ENCODE measurements around the gene RIC1.

RIC1 gene

DNA sequence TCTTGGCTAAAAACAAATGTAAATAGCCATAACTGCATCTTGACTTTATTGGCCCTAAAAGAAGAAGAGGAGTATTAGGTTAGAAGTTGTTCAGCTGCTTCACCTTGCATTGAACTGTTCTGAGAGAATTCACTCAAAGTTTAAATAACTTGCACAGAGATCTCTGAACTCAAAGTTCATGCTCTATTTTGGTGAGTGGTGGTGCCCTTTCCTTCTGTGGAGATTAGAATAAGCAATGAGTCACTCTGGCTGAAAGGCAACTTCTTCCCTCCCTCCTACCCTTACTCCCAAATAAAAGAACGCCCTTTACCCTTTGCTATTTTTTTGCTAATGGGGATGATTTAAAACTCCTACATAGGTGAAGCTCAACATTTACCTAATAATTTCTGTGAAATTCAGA is 155.1 kb downstream of the RIC1 start:
- CTCF ChIA-PET = interaction anchor here (1.3 kb wide), 1 partner anchor 9 kb away, joined by 3 read pairs; no protein-coding TSS in a partner anchor
- DNase-seq = no peak
- POLR2A ChIA-PET = no interaction called here
- Histone ChIP-seq H3K27me3 (replicated peaks in 2 of 5; ENCODE audit: control insufficient read depth in 4 of 5, insufficient read depth in 5 of 5, low read length in 4 of 5) (no peaks in the 10 kb centered on the region), H3K4me1 (ENCODE audit: control extremely low read depth in 1 of 4, control insufficient read depth in 4 of 4, insufficient read depth in 4 of 4, low read length in 3 of 4) (peaks cover 0 to 4% (median under 1%) of the 10 kb centered on the region in 4 experiments), H3K36me3 (ENCODE audit: control insufficient read depth in 4 of 4, insufficient read depth in 4 of 4, low read length in 3 of 4) (peaks cover 48 to 87% (median 54%) of the 10 kb centered on the region in 4 experiments), H3K4me3 (ENCODE audit: control insufficient read depth in 1 of 7, extremely low read depth in 1 of 7, insufficient read depth in 4 of 7, low read depth in 2 of 7, low read length in 6 of 7) (no peak overlapping the region), H3K27ac (ENCODE audit: insufficient read depth in 1 of 2, low read depth in 1 of 2, low read length in 2 of 2, poor library complexity in 1 of 2, severe bottlenecking in 2 of 2) (no peak overlapping the region), H3K9me3 (ENCODE audit: control extremely low read depth in 1 of 5, control insufficient read depth in 4 of 5, insufficient read depth in 2 of 5, low read depth in 1 of 5, low read length in 4 of 5) (peaks cover 2 to 30% (median 21%) of the 10 kb centered on the region in 5 experiments)
- WGBS (ENCODE audit: insufficient coverage) = no CpG with 5 or more reads among the region's 1 CpG

DNA sequence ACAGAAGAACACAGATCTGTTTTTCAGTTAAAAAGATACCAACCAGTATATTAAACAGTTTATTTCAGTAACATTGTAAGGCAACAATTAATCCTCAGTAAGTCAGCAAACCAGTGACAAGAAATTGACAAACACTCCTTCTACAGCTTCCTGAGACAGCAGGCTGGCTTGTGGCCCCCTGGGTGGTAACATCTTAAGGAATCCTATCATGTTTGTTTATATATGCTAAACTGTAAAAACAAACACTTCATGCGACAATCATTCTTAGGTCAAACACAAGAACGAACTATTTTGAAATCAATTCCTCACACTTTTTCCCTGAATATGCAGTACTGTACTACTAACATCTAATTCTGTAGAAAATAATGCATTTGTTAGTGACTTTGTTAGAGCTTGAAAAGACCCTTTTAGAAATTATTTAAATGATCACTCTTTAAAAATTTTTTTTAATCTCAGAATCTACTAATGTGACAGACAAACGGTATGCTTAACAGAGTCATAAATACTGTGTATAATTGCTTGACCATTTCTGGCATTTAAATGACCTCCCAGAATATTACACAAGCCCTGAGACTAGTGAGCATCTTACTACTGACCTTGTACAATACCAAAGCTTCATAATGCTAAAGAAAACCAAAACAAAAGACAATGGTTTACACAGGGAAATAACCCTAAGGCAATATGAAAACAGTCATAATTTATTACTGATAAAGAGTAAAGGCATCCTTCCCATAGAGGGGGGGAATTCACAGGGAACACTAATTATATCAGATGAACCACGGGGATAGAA is 155.8 kb downstream of the RIC1 start:
- Histone ChIP-seq H3K4me1 (ENCODE audit: control extremely low read depth in 1 of 4, control insufficient read depth in 4 of 4, insufficient read depth in 4 of 4, low read length in 3 of 4) (peaks cover 0 to 4% (median under 1%) of the 10 kb centered on the region in 4 experiments), H3K36me3 (ENCODE audit: control insufficient read depth in 4 of 4, insufficient read depth in 4 of 4, low read length in 3 of 4) (peaks cover 44 to 83% (median 50%) of the 10 kb centered on the region in 4 experiments), H3K27me3 (replicated peaks in 2 of 5; ENCODE audit: control insufficient read depth in 4 of 5, insufficient read depth in 5 of 5, low read length in 4 of 5) (no peaks in the 10 kb centered on the region), H3K27ac (ENCODE audit: insufficient read depth in 1 of 2, low read depth in 1 of 2, low read length in 2 of 2, poor library complexity in 1 of 2, severe bottlenecking in 2 of 2) (peak overlapping the region in 1 of 2 experiments; percentile 18), H3K4me3 (ENCODE audit: control insufficient read depth in 1 of 7, extremely low read depth in 1 of 7, insufficient read depth in 4 of 7, low read depth in 2 of 7, low read length in 6 of 7) (no peak overlapping the region), H3K9me3 (ENCODE audit: control extremely low read depth in 1 of 5, control insufficient read depth in 4 of 5, insufficient read depth in 2 of 5, low read depth in 1 of 5, low read length in 4 of 5) (peaks cover 2 to 23% (median 14%) of the 10 kb centered on the region in 5 experiments)
- no peak for DNase-seq
- ChIA-PET CTCF (interaction anchor here (1.3 to 2.5 kb wide), 2 partner anchors 8 to 11 kb away, joined by 3 to 8 read pairs; no protein-coding TSS in a partner anchor), POLR2A (no interaction called here)
- WGBS (ENCODE audit: insufficient coverage) = no CpG with 5 or more reads among the region's 4 CpGs

DNA sequence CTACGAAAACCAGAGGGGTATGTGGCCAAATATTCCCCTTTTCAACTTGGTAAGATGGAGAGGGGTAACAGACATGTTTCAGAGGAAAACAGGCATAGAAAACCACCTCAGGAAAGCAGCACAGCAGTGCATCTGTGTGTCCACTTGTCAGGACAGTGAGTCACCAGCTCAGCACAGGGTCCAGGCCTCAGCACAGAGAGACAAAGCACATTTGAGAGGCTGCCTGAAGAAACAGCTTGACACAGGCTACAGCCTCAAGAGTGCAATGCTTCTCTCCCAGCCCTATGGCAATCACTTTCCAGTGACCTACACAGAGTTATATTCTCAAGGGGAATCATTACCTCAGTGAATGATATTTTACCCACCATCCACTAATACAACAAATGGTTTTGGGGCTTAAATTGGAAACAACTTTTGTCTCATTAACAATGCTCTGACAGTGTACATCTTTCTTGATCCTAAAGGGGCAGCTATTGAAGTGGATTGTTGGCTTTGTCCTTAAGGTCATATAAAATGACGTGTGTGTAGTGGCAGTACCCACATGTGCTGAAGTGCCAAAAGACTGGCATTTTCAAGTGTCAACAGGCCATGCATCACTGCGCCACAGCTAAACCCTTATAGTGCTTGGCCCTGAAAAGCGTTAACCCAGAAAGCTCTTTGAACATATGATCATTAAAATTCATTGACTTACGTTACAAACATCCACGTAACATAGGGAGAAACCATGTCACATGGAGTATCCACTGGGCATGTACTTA is 157.6 kb downstream of the RIC1 start:
- H3K27me3 ChIP-seq (replicated peaks in 2 of 5; ENCODE audit: control insufficient read depth in 4 of 5, insufficient read depth in 5 of 5, low read length in 4 of 5) = no peaks in the 10 kb centered on the region
- peaks cover 0 to 13% (median 4%) of the 10 kb centered on the region in 5 experiments for H3K9me3 ChIP-seq (ENCODE audit: control extremely low read depth in 1 of 5, control insufficient read depth in 4 of 5, insufficient read depth in 2 of 5, low read depth in 1 of 5, low read length in 4 of 5)
- no peak for DNase-seq
- H3K36me3 ChIP-seq (ENCODE audit: control insufficient read depth in 4 of 4, insufficient read depth in 4 of 4, low read length in 3 of 4) = peaks cover 38 to 78% (median 49%) of the 10 kb centered on the region in 4 experiments
- CTCF ChIA-PET = interaction anchor here (1.3 to 2.5 kb wide), 4 partner anchors 9 to 112 kb away, joined by 3 to 8 read pairs (median 4); no protein-coding TSS in a partner anchor
- H3K27ac ChIP-seq (ENCODE audit: insufficient read depth in 1 of 2, low read depth in 1 of 2, low read length in 2 of 2, poor library complexity in 1 of 2, severe bottlenecking in 2 of 2) = no peak overlapping the region
- peaks cover 0 to 9% (median 4%) of the 10 kb centered on the region in 4 experiments for H3K4me1 ChIP-seq (ENCODE audit: control extremely low read depth in 1 of 4, control insufficient read depth in 4 of 4, insufficient read depth in 4 of 4, low read length in 3 of 4)
- WGBS (ENCODE audit: insufficient coverage) = 100% methylated on average over 5 of the region's 6 CpGs
- H3K4me3 ChIP-seq (ENCODE audit: control insufficient read depth in 1 of 7, extremely low read depth in 1 of 7, insufficient read depth in 4 of 7, low read depth in 2 of 7, low read length in 6 of 7) = no peak overlapping the region
- POLR2A ChIA-PET = no interaction called here

DNA sequence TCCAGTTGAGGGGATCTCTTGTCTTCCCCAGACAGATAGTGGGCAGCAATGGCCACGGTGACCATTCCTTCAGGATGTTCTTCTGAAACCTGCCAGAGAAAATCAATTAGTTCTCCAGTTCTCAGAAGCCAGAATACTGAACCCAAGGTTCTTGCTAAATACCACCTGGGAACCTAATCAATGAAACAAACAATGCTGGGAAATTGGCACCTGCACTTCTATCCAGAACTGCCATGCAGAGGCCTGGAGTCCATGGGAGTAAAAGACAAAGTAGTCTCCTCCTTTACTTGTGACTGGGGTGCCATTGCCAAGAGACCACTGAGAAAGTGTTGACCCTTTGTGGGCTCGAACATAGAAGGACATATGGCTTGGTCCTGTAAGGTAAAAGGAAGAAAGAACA is 158.3 kb downstream of the RIC1 start:
- no peak overlapping the region for H3K27ac ChIP-seq (ENCODE audit: insufficient read depth in 1 of 2, low read depth in 1 of 2, low read length in 2 of 2, poor library complexity in 1 of 2, severe bottlenecking in 2 of 2)
- H3K9me3 ChIP-seq (ENCODE audit: control extremely low read depth in 1 of 5, control insufficient read depth in 4 of 5, insufficient read depth in 2 of 5, low read depth in 1 of 5, low read length in 4 of 5) = peaks cover 0 to 10% (median 3%) of the 10 kb centered on the region in 5 experiments
- ChIA-PET POLR2A (no interaction called here), CTCF (interaction anchor here (1.3 to 2.5 kb wide), 4 partner anchors 12 to 111 kb away, joined by 3 to 8 read pairs (median 4); no protein-coding TSS in a partner anchor)
- no peaks in the 10 kb centered on the region for H3K27me3 ChIP-seq (replicated peaks in 2 of 5; ENCODE audit: control insufficient read depth in 4 of 5, insufficient read depth in 5 of 5, low read length in 4 of 5)
- peaks cover 43 to 78% (median 53%) of the 10 kb centered on the region in 4 experiments for H3K36me3 ChIP-seq (ENCODE audit: control insufficient read depth in 4 of 4, insufficient read depth in 4 of 4, low read length in 3 of 4)
- no peak overlapping the region for H3K4me3 ChIP-seq (ENCODE audit: control insufficient read depth in 1 of 7, extremely low read depth in 1 of 7, insufficient read depth in 4 of 7, low read depth in 2 of 7, low read length in 6 of 7)
- peaks cover 0 to 9% (median 4%) of the 10 kb centered on the region in 4 experiments for H3K4me1 ChIP-seq (ENCODE audit: control extremely low read depth in 1 of 4, control insufficient read depth in 4 of 4, insufficient read depth in 4 of 4, low read length in 3 of 4)
- WGBS (ENCODE audit: insufficient coverage) = 91% methylated on average over 1 of the region's 2 CpGs
- DNase-seq = no peak

DNA sequence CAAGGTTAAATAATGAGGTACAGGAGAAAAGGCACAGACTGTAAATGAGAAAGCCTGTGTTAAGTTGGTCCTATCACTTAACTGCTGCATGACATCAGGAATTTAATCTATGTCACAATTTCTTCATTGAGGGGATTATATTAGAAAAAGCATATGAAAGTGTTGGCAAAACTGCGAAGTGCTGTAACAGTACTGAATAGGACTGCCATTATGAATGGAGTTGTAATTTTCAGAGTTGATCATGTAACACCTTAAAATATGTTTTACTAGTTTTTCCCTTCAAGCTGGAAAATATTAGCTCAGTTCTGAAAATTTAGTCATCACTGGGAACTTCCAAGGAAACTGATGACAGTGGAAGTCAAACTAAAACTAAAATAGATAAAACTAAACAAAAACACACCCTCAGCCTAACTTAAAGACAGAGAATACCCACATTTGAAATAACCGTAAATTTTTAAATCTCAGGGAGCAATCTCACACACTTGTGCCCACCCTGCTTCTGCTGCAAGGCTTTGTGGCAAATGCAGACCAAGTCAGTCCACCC is 158.9 kb downstream of the RIC1 start:
- ChIA-PET POLR2A (interaction anchor here (0.5 kb wide), 1 partner anchor 22 kb away, joined by 4 read pairs; no protein-coding TSS in a partner anchor), CTCF (interaction anchor here (1.3 kb wide), 1 partner anchor 16 kb away, joined by 3 read pairs; no protein-coding TSS in a partner anchor)
- H3K27ac ChIP-seq (ENCODE audit: insufficient read depth in 1 of 2, low read depth in 1 of 2, low read length in 2 of 2, poor library complexity in 1 of 2, severe bottlenecking in 2 of 2) = peak overlapping the region in 1 of 2 experiments; percentile 45
- H3K9me3 ChIP-seq (ENCODE audit: control extremely low read depth in 1 of 5, control insufficient read depth in 4 of 5, insufficient read depth in 2 of 5, low read depth in 1 of 5, low read length in 4 of 5) = peaks cover 0 to 6% (median 3%) of the 10 kb centered on the region in 5 experiments
- H3K36me3 ChIP-seq (ENCODE audit: control insufficient read depth in 4 of 4, insufficient read depth in 4 of 4, low read length in 3 of 4) = peaks cover 40 to 80% (median 53%) of the 10 kb centered on the region in 4 experiments
- no peak overlapping the region for H3K4me3 ChIP-seq (ENCODE audit: control insufficient read depth in 1 of 7, extremely low read depth in 1 of 7, insufficient read depth in 4 of 7, low read depth in 2 of 7, low read length in 6 of 7)
- no peak for DNase-seq
- no peaks in the 10 kb centered on the region for H3K27me3 ChIP-seq (replicated peaks in 2 of 5; ENCODE audit: control insufficient read depth in 4 of 5, insufficient read depth in 5 of 5, low read length in 4 of 5)
- WGBS (ENCODE audit: insufficient coverage) = 86% methylated on average over 1 of the region's 2 CpGs
- peaks cover 0 to 9% (median 4%) of the 10 kb centered on the region in 4 experiments for H3K4me1 ChIP-seq (ENCODE audit: control extremely low read depth in 1 of 4, control insufficient read depth in 4 of 4, insufficient read depth in 4 of 4, low read length in 3 of 4)

DNA sequence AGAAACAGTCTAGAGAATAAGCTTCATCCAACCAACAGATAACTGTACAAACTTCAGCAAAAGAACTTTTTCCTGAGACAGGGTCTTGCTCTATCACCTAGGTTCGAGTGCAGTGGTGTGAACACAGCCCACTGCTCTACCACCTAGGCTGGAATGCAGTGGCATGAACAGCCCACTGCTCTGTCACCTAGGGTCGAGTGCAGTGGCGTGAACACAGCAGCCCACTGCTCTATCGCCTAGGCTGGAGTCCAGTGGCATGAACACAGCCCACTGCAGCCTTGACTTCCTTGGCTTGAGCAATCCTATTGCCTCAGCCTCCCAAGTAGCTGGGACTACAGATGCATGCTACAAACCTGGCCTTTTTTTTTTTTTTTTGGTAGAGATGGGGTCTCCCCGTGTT is 160.6 kb downstream of the RIC1 start:
- peaks cover 29 to 71% (median 48%) of the 10 kb centered on the region in 4 experiments for H3K36me3 ChIP-seq (ENCODE audit: control insufficient read depth in 4 of 4, insufficient read depth in 4 of 4, low read length in 3 of 4)
- no peaks in the 10 kb centered on the region for H3K27me3 ChIP-seq (replicated peaks in 2 of 5; ENCODE audit: control insufficient read depth in 4 of 5, insufficient read depth in 5 of 5, low read length in 4 of 5)
- CTCF ChIA-PET = interaction anchor here (0.6 to 0.7 kb wide), 2 partner anchors 128 to 180 kb away, joined by 4 read pairs; no protein-coding TSS in a partner anchor
- POLR2A ChIA-PET = no interaction called here
- peaks cover 0 to 12% (median 4%) of the 10 kb centered on the region in 4 experiments for H3K4me1 ChIP-seq (ENCODE audit: control extremely low read depth in 1 of 4, control insufficient read depth in 4 of 4, insufficient read depth in 4 of 4, low read length in 3 of 4)
- no peak overlapping the region for H3K27ac ChIP-seq (ENCODE audit: insufficient read depth in 1 of 2, low read depth in 1 of 2, low read length in 2 of 2, poor library complexity in 1 of 2, severe bottlenecking in 2 of 2)
- H3K9me3 ChIP-seq (ENCODE audit: control extremely low read depth in 1 of 5, control insufficient read depth in 4 of 5, insufficient read depth in 2 of 5, low read depth in 1 of 5, low read length in 4 of 5) = peaks cover 0 to 3% (median 1%) of the 10 kb centered on the region in 5 experiments
- WGBS (ENCODE audit: insufficient coverage) = 100% methylated on average over 4 of the region's 5 CpGs
- no peak for DNase-seq
- no peak overlapping the region for H3K4me3 ChIP-seq (ENCODE audit: control insufficient read depth in 1 of 7, extremely low read depth in 1 of 7, insufficient read depth in 4 of 7, low read depth in 2 of 7, low read length in 6 of 7)
